WTC11 (cell line): Measurements from ENCODE around the gene MED8. TPM values are rescaled to one million over a fixed set of nuclear protein-coding genes. Genes with fewer than 3 reads are reported as not detected.
"Not testable (repeated sequence)": the region's sequence is repeated elsewhere in the genome, so short reads cannot be mapped to it uniquely, and the experiment has no call there.

Experiments used
- ATAC-seq: fragments of 200-7000 bp; cut with Tn5 transposase; 2 replicates; pipeline ENCODE4 v1.10.0; 2021; ENCODE audit warnings: mild to moderate bottlenecking, moderate library complexity
- CTCF ChIA-PET: fragments of 300-600 bp; sonication (Branson Sonifier 250); formaldehyde crosslinking; loops from one replicate; lab custom pipeline; 2021; ENCODE audit warnings: antibody characterized with exemption; lab: Charles Lee
- POLR2A ChIA-PET: fragments of 350-600 bp; sonication (Branson Sonifier 250); formaldehyde crosslinking; loops from one replicate; lab custom pipeline; 2021; ENCODE audit warnings: antibody characterized with exemption; lab: Charles Lee
- DNase-seq: peaks from one replicate; pipeline ENCODE4 v3.0.0; 2021; ENCODE audit warnings: low spot score
- H3K27ac Mint-ChIP-seq: 2 replicates; pipeline ENCODE4 v1.8.0; 2021; ENCODE audit warnings: mixed read lengths
- H3K27me3 Mint-ChIP-seq: 2 replicates; pipeline ENCODE4 v1.8.0; 2021; ENCODE audit warnings: low read depth, mild to moderate bottlenecking, moderate library complexity, mixed read lengths
- H3K36me3 Mint-ChIP-seq: 2 replicates; pipeline ENCODE4 v1.8.0; 2021; ENCODE audit warnings: mixed read lengths
- H3K4me1 Mint-ChIP-seq: 2 replicates; pipeline ENCODE4 v1.8.0; 2022; ENCODE audit warnings: mixed read lengths
- H3K4me3 Mint-ChIP-seq: 2 replicates; pipeline ENCODE4 v1.8.0; 2021; ENCODE audit warnings: mild to moderate bottlenecking, moderate library complexity, mixed read lengths
- H3K9me3 Mint-ChIP-seq: 2 replicates; pipeline ENCODE4 v1.8.0; 2021; ENCODE audit warnings: mixed read lengths
- ATF6 ChIP-seq: sonication (generic); formaldehyde crosslinking; IDR thresholded peaks from 2 replicates; pipeline ENCODE4 v1.8.1; 2023; ENCODE audit warnings: mild to moderate bottlenecking, missing genetic modification reagents
- CDX4 ChIP-seq: fragments of 250-450 bp; sonication (Bioruptor Pico); IDR thresholded peaks from 2 replicates; pipeline ENCODE4 v1.9.0; 2021; ENCODE audit warnings: moderate library complexity, mild to moderate bottlenecking, inconsistent platforms, borderline replicate concordance
- CREB1 ChIP-seq: sonication (generic); formaldehyde crosslinking; IDR thresholded peaks from 2 replicates; pipeline ENCODE4 v1.8.0; 2023; ENCODE audit warnings: mild to moderate bottlenecking, missing genetic modification reagents
- CTCF ChIP-seq: fragments of 200-600 bp; IDR thresholded peaks from 2 replicates; pipeline ENCODE4 v1.8.0; 2022; ENCODE audit warnings: antibody characterized with exemption
- E2F1 ChIP-seq: sonication (generic); formaldehyde crosslinking; IDR thresholded peaks from 2 replicates; pipeline ENCODE4 v1.8.0; 2022; ENCODE audit warnings: mild to moderate bottlenecking, missing genetic modification reagents
- E2F5 ChIP-seq: sonication (generic); formaldehyde crosslinking; IDR thresholded peaks from 2 replicates; pipeline ENCODE4 v1.8.1; 2022; ENCODE audit warnings: mild to moderate bottlenecking, moderate library complexity, missing genetic modification reagents
- ERG ChIP-seq: fragments of 250-450 bp; sonication (Bioruptor Pico); IDR thresholded peaks from 2 replicates; pipeline ENCODE4 v1.8.0; 2021; ENCODE audit warnings: mild to moderate bottlenecking
- GTF2I ChIP-seq: fragments of 250-450 bp; sonication (Bioruptor Pico); conservative IDR thresholded peaks from 2 replicates; pipeline ENCODE4 v1.4.0; 2021; ENCODE audit warnings: mild to moderate bottlenecking
- OVOL2 ChIP-seq: fragments of 250-450 bp; sonication (Bioruptor Pico); IDR thresholded peaks from 2 replicates; pipeline ENCODE4 v1.9.0; 2021; ENCODE audit warnings: mild to moderate bottlenecking, borderline replicate concordance
- ZNF232 ChIP-seq: sonication (generic); formaldehyde crosslinking; IDR thresholded peaks from 2 replicates; pipeline ENCODE4 v1.8.0; 2022; ENCODE audit warnings: mild to moderate bottlenecking, missing genetic modification reagents
- ZNF423 ChIP-seq: fragments of 250-450 bp; sonication (Bioruptor Pico); IDR thresholded peaks from 2 replicates; pipeline ENCODE4 v2.1.2; 2022; ENCODE audit warnings: mild to moderate bottlenecking, moderate library complexity
- ZNF532 ChIP-seq: fragments of 250-450 bp; sonication (Bioruptor Pico); IDR thresholded peaks from 2 replicates; pipeline ENCODE4 v1.9.0; 2021; ENCODE audit warnings: mild to moderate bottlenecking, borderline replicate concordance
- total RNA-seq: library from RNA; stranded (reverse); gene quantifications from 3 replicates; pipeline ENCODE4 v1.2.3, GENCODE V29; 2021

Gene MED8
- total RNA-seq, 1 experiment from 2014 or later: 17.7 TPM

- TF ChIP-seq ATF6 (CRISPR knock-in tag) (no peak), CREB1 (no peak)
Measured at GRCh38 chr1:43415901-43416300, 26.3 kb upstream of the MED8 start (continued).

- TF ChIP-seq E2F1 (no peak), CTCF (peak; percentile 58), ZNF232 (CRISPR knock-in tag) (no peak), CDX4 (CRISPR knock-in tag) (no peak), E2F5 (no peak)
- TF ChIP-seq, all 79 proteins: peak for 1
- POLR2A ChIA-PET: interaction anchor here (0.5 to 1.6 kb wide), 3 partner anchors 56 to 569 kb away, joined by 3 to 7 read pairs (median 4); partner anchors contain the start of genes CDC20 and ZNF691
- Mint-ChIP-seq H3K4me3 (no peak overlapping the region), H3K27me3 (no peaks in the 10 kb centered on the region), H3K36me3 (peaks cover 7% of the 10 kb centered on the region), H3K4me1 (no peaks in the 10 kb centered on the region), H3K9me3 (peaks cover 6% of the 10 kb centered on the region), H3K27ac (no peak overlapping the region)
- peak; percentile 81 for DNase-seq
- peak; percentile 98 for ATAC-seq
- CTCF ChIA-PET: interaction anchor here (0.5 to 3.1 kb wide), 52 partner anchors 9 to 516 kb away, joined by 3 to 100 read pairs (median 4); partner anchors contain the start of genes C1orf210, CDC20, CFAP57 and EBNA1BP2
Measured at GRCh38 chr1:43414634-43415223, 25.1 kb upstream of the MED8 start.

GRCh38 chr1:43413426-43413825 is 23.8 kb upstream of the MED8 start:
- not testable (repeated sequence) for H3K27me3 Mint-ChIP-seq, DNase-seq, H3K27ac Mint-ChIP-seq, H3K4me1 Mint-ChIP-seq, H3K4me3 Mint-ChIP-seq, ATAC-seq, H3K9me3 Mint-ChIP-seq
- CTCF ChIA-PET: interaction anchor here (1.1 to 3.1 kb wide), 7 partner anchors 84 to 500 kb away, joined by 3 to 100 read pairs (median 10); partner anchors contain the start of gene C1orf210
- peaks cover 10% of the 10 kb centered on the region for H3K36me3 Mint-ChIP-seq
- POLR2A ChIA-PET: interaction anchor here (1.6 kb wide), 1 partner anchor 55 kb away, joined by 7 read pairs; the partner anchor contains the start of gene CDC20
- TF ChIP-seq GTF2I (CRISPR knock-in tag): 0 out of 2 replicates have a peak, but pooled peaks have one; percentile 32
- TF ChIP-seq, all 79 proteins: peak for 1; not testable (repeated sequence) for 78

GRCh38 chr1:43410571-43410970 is 21.0 kb upstream of the MED8 start:
- ChIA-PET POLR2A (no interaction called here), CTCF (no interaction called here)
- Mint-ChIP-seq H3K4me3 (no peak overlapping the region), H3K36me3 (peaks cover 19% of the 10 kb centered on the region), H3K4me1 (no peaks in the 10 kb centered on the region), H3K9me3 (peaks cover 6% of the 10 kb centered on the region), H3K27me3 (no peaks in the 10 kb centered on the region), H3K27ac (no peak overlapping the region)
- no peak for DNase-seq
- ATAC-seq: no peak
- TF ChIP-seq ZNF232 (CRISPR knock-in tag) (no peak), ZNF532 (no peak), ERG (no peak), OVOL2 (CRISPR knock-in tag) (no peak), ZNF423 (CRISPR knock-in tag) (no peak)
